Cardiac muscle cell (in vitro differentiated cells and primary cell): ENCODE measurements around the gene IL32. TPM values are rescaled to one million over a fixed set of nuclear protein-coding genes. Genes with fewer than 3 reads are reported as not detected.

Experiments used
- DNase-seq, 2 donors: peaks; one replicate each; pipeline versions ENCODE4 v3.0.0 to v3.0.0-alpha.2; 2010 to 2017; ENCODE audit warnings: low read depth in 1 of 2, low spot score in 1 of 2
- H3K27ac ChIP-seq: fragments of 200-600 bp; sonication (generic); 2 replicates; pipeline ENCODE4 v1.5.1; 2016
- H3K27me3 ChIP-seq: fragments of 200-600 bp; sonication (generic); 2 replicates; pipeline ENCODE4 v1.6.0; 2016; ENCODE audit warnings: control low read depth
- H3K36me3 ChIP-seq: fragments of 200-600 bp; sonication (generic); 2 replicates; pipeline ENCODE4 v1.5.1; 2016; ENCODE audit warnings: control low read depth
- H3K4me1 ChIP-seq: fragments of 200-600 bp; sonication (generic); 2 replicates; pipeline ENCODE4 v1.8.1; 2017; ENCODE audit warnings: low read depth, mild to moderate bottlenecking, mixed run types
- H3K4me3 ChIP-seq: fragments of 200-600 bp; sonication (generic); 2 replicates; pipeline ENCODE4 v1.5.1; 2016; ENCODE audit warnings: mild to moderate bottlenecking
- H3K9me3 ChIP-seq: fragments of 200-600 bp; sonication (generic); 2 replicates; pipeline ENCODE4 v1.5.1; 2017; ENCODE audit warnings: low read depth, mild to moderate bottlenecking, control low read depth
- polyA plus RNA-seq: library from polyadenylated mRNA; unstranded; fragments of >200 nt; fragmentation: Nextera tagmentation; extraction: Ambion mirVana; gene quantifications from 2 replicates; pipeline ENCODE4 v1.2.1, GENCODE V29; 2016
- total RNA-seq: library from RNA; depleted of rRNA; stranded (reverse); fragments of >200 nt; gene quantifications from 2 replicates; pipeline ENCODE4 v1.2.3, GENCODE V29; 2016
- TF ChIP-seq, protein P1 (sequence below): IDR thresholded peaks from 2 replicates; pipeline ENCODE4 v1.5.1; 2012; ENCODE audit warnings: low read depth, mild to moderate bottlenecking, low read length

The IL32 gene
- total and polyA plus RNA-seq, 2 experiments from 2014 or later, result 0.35 to 0.66 TPM

DNA sequence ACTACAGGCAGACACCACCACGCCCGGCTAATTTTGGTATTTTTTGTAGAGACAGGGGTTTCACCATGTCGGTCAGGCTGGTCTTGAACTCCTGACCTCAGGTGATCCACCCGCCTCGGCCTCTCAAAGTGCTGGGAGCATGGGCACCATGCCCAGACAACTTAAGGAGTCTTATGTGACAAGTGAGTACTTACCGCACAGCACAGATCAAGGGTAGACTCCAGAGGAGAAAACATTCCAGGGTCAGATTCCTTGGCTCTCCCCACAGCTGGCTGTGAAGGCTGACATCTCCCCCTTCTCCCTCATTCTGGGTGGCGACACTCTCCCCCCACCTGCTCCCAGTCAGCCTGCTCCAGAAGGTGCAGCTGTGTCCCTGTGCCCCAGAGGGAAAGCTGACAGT, 23.0 kb downstream of the IL32 start:
- H3K27me3 ChIP-seq, result no peaks in the 10 kb centered on the region
- no peaks in the 10 kb centered on the region for H3K36me3 ChIP-seq
- no peak for DNase-seq
- no peak overlapping the region for H3K4me3 ChIP-seq
- TF ChIP-seq, protein P1, sequence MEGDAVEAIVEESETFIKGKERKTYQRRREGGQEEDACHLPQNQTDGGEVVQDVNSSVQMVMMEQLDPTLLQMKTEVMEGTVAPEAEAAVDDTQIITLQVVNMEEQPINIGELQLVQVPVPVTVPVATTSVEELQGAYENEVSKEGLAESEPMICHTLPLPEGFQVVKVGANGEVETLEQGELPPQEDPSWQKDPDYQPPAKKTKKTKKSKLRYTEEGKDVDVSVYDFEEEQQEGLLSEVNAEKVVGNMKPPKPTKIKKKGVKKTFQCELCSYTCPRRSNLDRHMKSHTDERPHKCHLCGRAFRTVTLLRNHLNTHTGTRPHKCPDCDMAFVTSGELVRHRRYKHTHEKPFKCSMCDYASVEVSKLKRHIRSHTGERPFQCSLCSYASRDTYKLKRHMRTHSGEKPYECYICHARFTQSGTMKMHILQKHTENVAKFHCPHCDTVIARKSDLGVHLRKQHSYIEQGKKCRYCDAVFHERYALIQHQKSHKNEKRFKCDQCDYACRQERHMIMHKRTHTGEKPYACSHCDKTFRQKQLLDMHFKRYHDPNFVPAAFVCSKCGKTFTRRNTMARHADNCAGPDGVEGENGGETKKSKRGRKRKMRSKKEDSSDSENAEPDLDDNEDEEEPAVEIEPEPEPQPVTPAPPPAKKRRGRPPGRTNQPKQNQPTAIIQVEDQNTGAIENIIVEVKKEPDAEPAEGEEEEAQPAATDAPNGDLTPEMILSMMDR, result no peak
- no peak overlapping the region for H3K27ac ChIP-seq
- no peaks in the 10 kb centered on the region for H3K9me3 ChIP-seq
- H3K4me1 ChIP-seq, result no peaks in the 10 kb centered on the region

DNA sequence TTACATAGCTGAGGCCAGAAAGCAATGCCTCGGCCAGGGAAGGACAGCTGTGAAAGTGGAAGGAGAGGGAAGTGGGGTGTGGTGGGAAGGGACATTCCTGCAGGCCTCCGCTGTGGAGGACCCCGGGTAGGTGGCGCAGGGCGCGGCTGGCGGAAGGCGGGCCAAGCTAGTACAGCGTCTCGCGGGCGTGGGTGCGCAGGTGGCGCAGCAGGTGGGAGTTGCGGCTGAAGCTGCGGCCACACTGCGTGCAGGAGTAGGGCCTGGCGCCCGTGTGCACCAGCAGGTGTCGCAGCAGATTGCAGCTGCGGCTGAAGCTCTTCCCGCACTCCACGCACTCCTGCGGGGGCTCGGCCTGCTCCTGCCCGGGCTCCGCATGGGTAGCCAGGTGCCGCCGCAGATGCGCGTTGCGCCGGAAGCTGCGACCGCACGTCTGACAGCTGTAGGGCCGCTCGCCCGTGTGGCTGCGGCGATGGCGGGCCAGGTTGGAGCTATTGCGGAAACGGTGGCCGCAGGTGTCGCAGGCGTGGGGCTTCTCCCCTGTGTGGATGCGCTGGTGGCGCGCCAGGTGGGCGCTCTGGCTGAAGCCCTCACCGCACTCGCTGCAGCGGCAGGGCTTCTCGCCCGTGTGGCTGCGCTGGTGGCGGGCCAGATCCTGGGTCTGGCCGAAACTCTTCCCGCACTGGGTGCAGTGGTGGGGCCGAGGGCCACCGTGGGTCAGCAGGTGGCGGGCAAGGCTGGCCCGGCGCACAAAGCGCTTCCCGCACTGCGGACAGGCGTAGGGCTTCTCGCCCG, 23.7 kb downstream of the IL32 start:
- no peaks in the 10 kb centered on the region for H3K4me1 ChIP-seq
- no peaks in the 10 kb centered on the region for H3K9me3 ChIP-seq
- TF ChIP-seq, protein P1, result no peak
- H3K27ac ChIP-seq, result no peak overlapping the region
- no peaks in the 10 kb centered on the region for H3K36me3 ChIP-seq
- no peaks in the 10 kb centered on the region for H3K27me3 ChIP-seq
- no peak overlapping the region for H3K4me3 ChIP-seq
- DNase-seq, result no peak

DNA sequence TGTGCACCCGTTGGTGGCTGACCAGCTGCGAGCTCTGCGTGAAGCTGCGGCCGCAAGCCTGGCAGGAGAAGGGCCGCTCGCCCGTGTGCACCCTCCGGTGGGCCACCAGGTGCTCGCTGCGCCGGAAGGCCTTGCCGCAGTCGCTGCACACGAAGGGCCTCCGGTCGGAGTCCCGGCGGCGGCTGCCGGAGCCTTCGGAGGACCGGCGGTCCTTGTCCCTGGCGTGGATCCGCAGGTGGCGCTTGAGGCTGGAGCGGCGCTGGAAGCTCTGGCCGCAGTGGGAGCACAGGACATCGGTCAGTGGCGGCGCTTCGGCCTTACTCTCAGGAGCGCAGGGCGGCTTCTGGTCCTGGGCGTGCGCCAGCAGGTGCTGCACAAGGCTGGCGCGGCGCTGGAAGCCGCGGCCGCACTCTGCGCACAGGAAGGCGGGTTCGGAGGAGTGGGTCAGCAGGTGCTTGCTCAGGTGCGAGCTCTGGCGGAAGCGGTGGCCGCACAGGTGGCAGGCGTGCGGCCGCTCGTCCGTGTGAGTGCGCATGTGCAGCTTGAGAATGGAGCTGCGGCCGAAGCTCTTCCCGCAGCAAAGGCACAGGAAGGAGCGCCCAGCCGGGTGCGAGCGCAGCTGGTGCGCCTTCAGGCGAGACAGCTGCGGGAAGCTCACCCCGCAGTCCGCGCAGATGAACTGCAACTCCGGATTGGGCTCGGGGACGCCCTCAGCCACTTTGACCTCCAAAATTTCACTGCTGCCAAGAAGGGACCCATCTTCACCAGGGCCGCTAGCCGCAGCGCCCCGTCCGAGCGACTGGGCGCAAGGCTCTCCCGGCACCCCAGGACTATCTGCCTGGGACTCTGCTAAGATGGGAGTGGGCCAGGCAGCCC, 24.5 kb downstream of the IL32 start:
- Histone ChIP-seq H3K27me3 (no peaks in the 10 kb centered on the region), H3K4me3 (no peak overlapping the region), H3K9me3 (no peaks in the 10 kb centered on the region), H3K27ac (no peak overlapping the region), H3K36me3 (no peaks in the 10 kb centered on the region), H3K4me1 (no peaks in the 10 kb centered on the region)
- TF ChIP-seq, protein P1, result no peak
- no peak for DNase-seq

DNA sequence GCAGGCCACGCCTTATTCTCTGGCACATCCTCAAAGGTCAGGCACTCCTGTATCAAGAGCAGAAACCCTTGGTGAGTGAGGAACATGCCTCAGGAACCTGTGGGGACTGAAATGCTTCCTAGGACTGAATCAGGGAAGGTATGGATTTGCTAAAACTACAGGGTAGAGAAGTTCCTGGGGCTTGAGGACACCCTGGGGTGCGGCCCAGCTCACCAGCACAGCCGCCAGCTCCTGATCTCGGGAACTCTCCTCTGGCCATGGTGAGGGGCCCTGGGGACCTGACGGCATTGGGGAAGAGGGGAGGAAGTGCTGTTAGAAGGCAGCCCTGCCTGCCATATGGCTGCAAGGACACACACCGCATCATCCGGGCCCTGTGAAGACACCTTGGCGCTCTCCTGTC, 26.1 kb downstream of the IL32 start:
- no peak overlapping the region for H3K4me3 ChIP-seq
- no peaks in the 10 kb centered on the region for H3K4me1 ChIP-seq
- H3K27me3 ChIP-seq, result no peaks in the 10 kb centered on the region
- DNase-seq, result no peak
- H3K36me3 ChIP-seq, result no peaks in the 10 kb centered on the region
- no peaks in the 10 kb centered on the region for H3K9me3 ChIP-seq
- TF ChIP-seq, protein P1, result no peak
- H3K27ac ChIP-seq, result no peak overlapping the region

DNA sequence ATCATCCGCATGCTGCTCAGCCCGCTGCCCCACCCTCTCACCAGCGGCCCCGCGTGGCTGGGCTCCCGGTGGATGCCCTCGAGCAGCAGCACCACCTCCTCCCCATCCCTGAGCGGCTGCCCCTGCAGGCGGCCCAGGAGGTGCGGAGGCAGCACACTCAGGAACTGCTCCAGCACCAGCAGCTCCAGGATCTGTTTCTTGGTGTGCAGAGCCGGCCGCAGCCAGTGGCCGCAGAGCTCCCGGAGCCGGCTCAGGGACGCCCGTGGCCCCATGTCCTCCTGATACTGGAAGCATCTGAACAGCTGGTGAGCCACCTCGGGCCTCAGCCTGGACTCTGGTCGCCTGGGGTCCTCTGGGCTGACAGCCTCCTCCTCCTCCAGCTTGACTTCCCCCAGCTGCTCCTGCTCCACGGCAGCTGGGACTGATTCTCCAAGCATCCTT, 27.1 kb downstream of the IL32 start:
- H3K9me3 ChIP-seq, result no peaks in the 10 kb centered on the region
- no peak overlapping the region for H3K4me3 ChIP-seq
- H3K36me3 ChIP-seq, result no peaks in the 10 kb centered on the region
- no peak for DNase-seq
- H3K27me3 ChIP-seq, result no peaks in the 10 kb centered on the region
- TF ChIP-seq, protein P1, result no peak
- H3K27ac ChIP-seq, result no peak overlapping the region
- H3K4me1 ChIP-seq, result no peaks in the 10 kb centered on the region
